ENCODE data around the gene UBP1.

UBP1 gene

DNA sequence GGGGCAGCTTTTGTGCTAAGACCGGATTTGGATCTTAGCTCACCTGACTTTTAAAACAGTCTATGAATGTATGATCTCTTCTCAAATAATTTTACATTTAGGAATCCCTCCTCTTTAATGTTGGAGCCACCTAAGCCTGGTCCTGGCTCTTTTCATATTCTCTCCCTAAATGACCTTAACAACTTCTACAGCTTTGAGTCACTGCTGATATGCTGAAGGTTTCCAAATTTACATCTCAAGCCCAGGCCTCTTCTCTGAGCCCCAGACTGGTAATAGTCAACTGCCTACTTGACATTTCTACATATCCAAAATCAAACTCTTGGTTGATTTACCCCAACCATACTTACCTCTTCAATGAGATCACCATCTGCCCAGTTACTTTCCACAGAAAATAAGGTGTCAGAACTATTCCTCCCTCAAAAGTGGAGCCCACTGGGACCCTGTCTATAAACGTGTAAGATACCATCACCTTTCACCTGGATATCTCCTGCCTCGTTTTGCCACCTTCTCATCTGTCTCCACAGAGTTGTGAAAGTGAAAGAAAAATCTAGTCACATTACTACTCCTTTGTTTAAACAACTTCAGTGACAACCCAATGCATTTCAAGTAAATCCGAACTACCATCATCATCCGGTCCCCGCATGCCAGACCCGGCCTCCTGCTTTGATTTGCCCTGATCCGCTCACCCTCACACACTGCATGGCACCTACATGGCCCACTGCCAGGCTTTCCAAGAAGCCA, 48.8 kb downstream of the UBP1 start:
- H2AFZ ChIP-seq (ENCODE audit: low read length), result no peak overlapping the region
- no CpG with 5 or more reads among the region's 8 CpGs for WGBS, 2 donors (ENCODE audit: extremely low coverage in 2 of 2, insufficient read length in 2 of 2, insufficient replicate concordance in 1 of 2)
- no peaks in the 10 kb centered on the region for H3K27me3 ChIP-seq (ENCODE audit: control insufficient read depth in 3 of 3, insufficient read depth in 3 of 3, low read depth in 1 of 3, low read length in 3 of 3)
- H2AK5ac ChIP-seq (ENCODE audit: low read depth, low read length), result no peak overlapping the region
- no peak overlapping the region for H3K14ac ChIP-seq (ENCODE audit: low read length)
- DNase-seq (ENCODE audit: low spot score), result no peak
- no peak overlapping the region for H2BK12ac ChIP-seq (ENCODE audit: low read length)
- no peak overlapping the region for H3K27ac ChIP-seq (replicated peaks; ENCODE audit: low read length)
- no peak overlapping the region for H2BK15ac ChIP-seq (ENCODE audit: low read length)
- H3K9me3 ChIP-seq (replicated peaks in 1 of 2; ENCODE audit: control insufficient read depth in 2 of 2, insufficient read depth in 1 of 2, low read depth in 1 of 2, low read length in 2 of 2), result no peaks in the 10 kb centered on the region
- no peak overlapping the region for H3K4ac ChIP-seq (ENCODE audit: low read length)
- no peak overlapping the region for H3K23ac ChIP-seq (ENCODE audit: low read depth, low read length, poor library complexity)
- no peak overlapping the region for H3K4me2 ChIP-seq (ENCODE audit: insufficient read depth, low read length, poor library complexity, severe bottlenecking)
- H3K4me1 ChIP-seq (ENCODE audit: control insufficient read depth in 2 of 2, insufficient read depth in 1 of 2, low read depth in 1 of 2, low read length in 2 of 2), result no peaks in the 10 kb centered on the region
- H3K4me3 ChIP-seq (ENCODE audit: low read length in 2 of 2), result no peak overlapping the region
- H4K91ac ChIP-seq (ENCODE audit: low read depth, low read length, poor library complexity), result no peak overlapping the region
- no peak overlapping the region for H3K9ac ChIP-seq (ENCODE audit: low read depth, low read length, poor library complexity)
- H2BK5ac ChIP-seq (ENCODE audit: low read length), result no peak overlapping the region
- H3K79me1 ChIP-seq (ENCODE audit: low read depth, low read length), result no peaks in the 10 kb centered on the region
- H2BK120ac ChIP-seq (ENCODE audit: low read depth, low read length), result no peak overlapping the region
- H3K18ac ChIP-seq (ENCODE audit: low read length), result no peak overlapping the region
- H3K36me3 ChIP-seq (replicated peaks in 1 of 2; ENCODE audit: control insufficient read depth in 2 of 2, insufficient read depth in 2 of 2, low read length in 2 of 2), result peaks cover 22 to 96% of the 10 kb centered on the region in 2 donors
- H4K8ac ChIP-seq (ENCODE audit: low read depth, low read length), result no peak overlapping the region

DNA sequence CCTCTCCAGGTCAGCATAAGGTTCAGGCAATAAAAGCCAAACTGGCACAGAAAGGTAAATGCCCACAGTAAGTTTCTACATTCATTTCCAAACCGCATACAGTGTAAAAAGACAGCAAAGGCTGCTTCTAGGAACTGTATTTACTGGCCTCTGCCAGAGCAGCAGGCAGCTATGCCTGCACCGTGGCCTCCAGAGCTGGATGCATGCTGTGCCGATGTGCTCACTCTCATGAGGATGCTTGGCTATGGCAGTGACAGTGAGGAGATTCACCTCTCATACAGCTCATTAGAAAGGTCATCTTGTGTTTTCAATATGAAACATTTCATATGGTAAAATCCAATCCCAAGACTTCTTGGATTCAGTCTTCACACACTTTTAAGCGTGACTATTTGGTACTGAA, 50.3 kb downstream of the UBP1 start:
- H2AFZ ChIP-seq (ENCODE audit: low read length), result no peak overlapping the region
- no peaks in the 10 kb centered on the region for H3K79me1 ChIP-seq (ENCODE audit: low read depth, low read length)
- no peaks in the 10 kb centered on the region for H3K27me3 ChIP-seq (ENCODE audit: control insufficient read depth in 3 of 3, insufficient read depth in 3 of 3, low read depth in 1 of 3, low read length in 3 of 3)
- H3K14ac ChIP-seq (ENCODE audit: low read length), result no peak overlapping the region
- H3K18ac ChIP-seq (ENCODE audit: low read length), result no peak overlapping the region
- H3K9ac ChIP-seq (ENCODE audit: low read depth, low read length, poor library complexity), result no peak overlapping the region
- peaks cover 16 to 96% of the 10 kb centered on the region in 2 donors for H3K36me3 ChIP-seq (replicated peaks in 1 of 2; ENCODE audit: control insufficient read depth in 2 of 2, insufficient read depth in 2 of 2, low read length in 2 of 2)
- no peak overlapping the region for H4K8ac ChIP-seq (ENCODE audit: low read depth, low read length)
- H3K9me3 ChIP-seq (replicated peaks in 1 of 2; ENCODE audit: control insufficient read depth in 2 of 2, insufficient read depth in 1 of 2, low read depth in 1 of 2, low read length in 2 of 2), result no peaks in the 10 kb centered on the region
- no peak overlapping the region for H3K4ac ChIP-seq (ENCODE audit: low read length)
- H2BK15ac ChIP-seq (ENCODE audit: low read length), result no peak overlapping the region
- no peak overlapping the region for H4K91ac ChIP-seq (ENCODE audit: low read depth, low read length, poor library complexity)
- H2AK5ac ChIP-seq (ENCODE audit: low read depth, low read length), result no peak overlapping the region
- no peak for DNase-seq (ENCODE audit: low spot score)
- H3K4me3 ChIP-seq (ENCODE audit: low read length in 2 of 2), result no peak overlapping the region
- no peak overlapping the region for H2BK12ac ChIP-seq (ENCODE audit: low read length)
- WGBS, 2 donors (ENCODE audit: extremely low coverage in 2 of 2, insufficient read length in 2 of 2, insufficient replicate concordance in 1 of 2), result no CpG with 5 or more reads among the region's 4 CpGs
- H3K27ac ChIP-seq (replicated peaks; ENCODE audit: low read length), result no peak overlapping the region
- H3K4me2 ChIP-seq (ENCODE audit: insufficient read depth, low read length, poor library complexity, severe bottlenecking), result no peak overlapping the region
- no peak overlapping the region for H3K23ac ChIP-seq (ENCODE audit: low read depth, low read length, poor library complexity)
- H2BK5ac ChIP-seq (ENCODE audit: low read length), result no peak overlapping the region
- H2BK120ac ChIP-seq (ENCODE audit: low read depth, low read length), result no peak overlapping the region
- H3K4me1 ChIP-seq (ENCODE audit: control insufficient read depth in 2 of 2, insufficient read depth in 1 of 2, low read depth in 1 of 2, low read length in 2 of 2), result no peaks in the 10 kb centered on the region

DNA sequence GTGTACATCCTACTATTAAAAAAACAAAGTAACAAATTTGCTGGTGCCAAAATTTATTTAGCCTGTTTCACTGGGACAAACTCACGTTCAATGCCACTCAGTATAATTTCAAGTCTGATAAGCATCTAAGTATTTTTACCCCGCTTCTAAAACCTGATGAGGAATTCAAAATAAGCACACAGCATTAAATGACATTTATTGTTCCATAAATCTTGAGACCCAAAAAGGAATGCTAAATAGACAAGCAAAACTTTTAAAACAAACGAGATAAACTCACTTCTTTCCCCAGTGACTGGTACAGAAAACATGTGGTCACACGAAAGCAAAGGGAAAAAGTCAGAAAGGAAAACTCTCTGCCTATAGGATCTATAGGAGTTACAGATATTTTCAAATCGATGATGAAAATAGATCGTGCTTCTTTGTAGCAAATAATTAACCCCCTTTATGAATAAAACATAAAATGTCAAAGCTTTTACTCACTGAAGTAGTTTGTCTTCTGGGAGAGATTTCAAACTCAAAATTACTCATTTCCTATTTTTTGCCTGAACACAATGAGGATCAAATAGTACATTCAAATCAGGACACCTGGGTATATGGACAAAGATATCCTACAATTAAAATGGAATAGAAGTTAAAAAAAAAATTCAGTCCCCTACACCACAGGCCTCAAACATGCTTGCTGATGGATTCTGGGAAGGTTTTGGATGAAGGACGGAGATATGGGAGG, 51.7 kb downstream of the UBP1 start:
- no CpG with 5 or more reads among the region's 7 CpGs for WGBS, 2 donors (ENCODE audit: extremely low coverage in 2 of 2, insufficient read length in 2 of 2, insufficient replicate concordance in 1 of 2)
- H2BK12ac ChIP-seq (ENCODE audit: low read length), result no peak overlapping the region

DNA sequence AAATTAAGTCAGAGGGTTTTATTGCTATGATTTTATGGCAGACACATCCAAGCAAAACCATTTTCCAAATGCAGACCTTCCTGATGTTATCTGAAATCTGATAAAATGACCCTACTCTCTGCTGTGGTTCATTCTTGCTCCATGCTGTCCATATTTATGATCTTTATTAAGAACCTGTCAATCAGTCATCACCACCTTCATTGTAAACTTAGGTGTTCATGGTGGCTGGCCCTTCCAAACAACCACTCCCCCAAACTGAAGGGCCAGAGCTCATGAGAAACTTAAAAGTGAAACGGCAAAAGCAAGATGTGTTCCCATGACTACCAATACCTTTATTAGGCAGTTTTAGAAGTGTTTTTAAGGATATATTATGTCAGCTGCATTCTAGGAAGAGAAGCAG, 53.6 kb downstream of the UBP1 start:
- Histone ChIP-seq H3K9me3 (replicated peaks in 1 of 2; ENCODE audit: control insufficient read depth in 2 of 2, insufficient read depth in 1 of 2, low read depth in 1 of 2, low read length in 2 of 2) (no peaks in the 10 kb centered on the region), H3K4me1 (ENCODE audit: control insufficient read depth in 2 of 2, insufficient read depth in 1 of 2, low read depth in 1 of 2, low read length in 2 of 2) (no peaks in the 10 kb centered on the region), H3K4ac (ENCODE audit: low read length) (no peak overlapping the region), H3K4me3 (ENCODE audit: low read length in 2 of 2) (no peak overlapping the region), H3K18ac (ENCODE audit: low read length) (no peak overlapping the region), H4K8ac (ENCODE audit: low read depth, low read length) (no peak overlapping the region), H3K23ac (ENCODE audit: low read depth, low read length, poor library complexity) (no peak overlapping the region), H4K91ac (ENCODE audit: low read depth, low read length, poor library complexity) (no peak overlapping the region), H3K27me3 (ENCODE audit: control insufficient read depth in 3 of 3, insufficient read depth in 3 of 3, low read depth in 1 of 3, low read length in 3 of 3) (no peaks in the 10 kb centered on the region), H2AFZ (ENCODE audit: low read length) (no peak overlapping the region), H3K14ac (ENCODE audit: low read length) (no peak overlapping the region), H3K36me3 (replicated peaks in 1 of 2; ENCODE audit: control insufficient read depth in 2 of 2, insufficient read depth in 2 of 2, low read length in 2 of 2) (peaks cover 21 to 80% of the 10 kb centered on the region in 2 donors), H3K9ac (ENCODE audit: low read depth, low read length, poor library complexity) (no peak overlapping the region), H3K4me2 (ENCODE audit: insufficient read depth, low read length, poor library complexity, severe bottlenecking) (no peak overlapping the region), H2AK5ac (ENCODE audit: low read depth, low read length) (no peak overlapping the region), H3K79me1 (ENCODE audit: low read depth, low read length) (no peaks in the 10 kb centered on the region), H2BK12ac (ENCODE audit: low read length) (no peak overlapping the region), H2BK5ac (ENCODE audit: low read length) (no peak overlapping the region), H2BK15ac (ENCODE audit: low read length) (no peak overlapping the region), H2BK120ac (ENCODE audit: low read depth, low read length) (no peak overlapping the region), H3K27ac (replicated peaks; ENCODE audit: low read length) (no peak overlapping the region)
- DNase-seq (ENCODE audit: low spot score), result no peak
- WGBS, 2 donors (ENCODE audit: extremely low coverage in 2 of 2, insufficient read length in 2 of 2, insufficient replicate concordance in 1 of 2), result no CpG with 5 or more reads among the region's 1 CpG

More for the DNA sequence above, 51.7 kb downstream of the UBP1 start:
- Histone ChIP-seq H4K8ac (ENCODE audit: low read depth, low read length) (no peak overlapping the region), H2BK15ac (ENCODE audit: low read length) (no peak overlapping the region), H4K91ac (ENCODE audit: low read depth, low read length, poor library complexity) (no peak overlapping the region), H3K18ac (ENCODE audit: low read length) (no peak overlapping the region), H3K9me3 (replicated peaks in 1 of 2; ENCODE audit: control insufficient read depth in 2 of 2, insufficient read depth in 1 of 2, low read depth in 1 of 2, low read length in 2 of 2) (no peaks in the 10 kb centered on the region), H2AK5ac (ENCODE audit: low read depth, low read length) (no peak overlapping the region), H3K14ac (ENCODE audit: low read length) (no peak overlapping the region), H2BK5ac (ENCODE audit: low read length) (no peak overlapping the region), H3K4me2 (ENCODE audit: insufficient read depth, low read length, poor library complexity, severe bottlenecking) (no peak overlapping the region), H3K9ac (ENCODE audit: low read depth, low read length, poor library complexity) (no peak overlapping the region), H3K4ac (ENCODE audit: low read length) (no peak overlapping the region), H2AFZ (ENCODE audit: low read length) (no peak overlapping the region), H3K79me1 (ENCODE audit: low read depth, low read length) (no peaks in the 10 kb centered on the region), H3K27ac (replicated peaks; ENCODE audit: low read length) (no peak overlapping the region), H3K23ac (ENCODE audit: low read depth, low read length, poor library complexity) (no peak overlapping the region), H3K4me3 (ENCODE audit: low read length in 2 of 2) (no peak overlapping the region), H3K27me3 (ENCODE audit: control insufficient read depth in 3 of 3, insufficient read depth in 3 of 3, low read depth in 1 of 3, low read length in 3 of 3) (no peaks in the 10 kb centered on the region), H2BK120ac (ENCODE audit: low read depth, low read length) (no peak overlapping the region), H3K36me3 (replicated peaks in 1 of 2; ENCODE audit: control insufficient read depth in 2 of 2, insufficient read depth in 2 of 2, low read length in 2 of 2) (peaks cover 23 to 95% of the 10 kb centered on the region in 2 donors), H3K4me1 (ENCODE audit: control insufficient read depth in 2 of 2, insufficient read depth in 1 of 2, low read depth in 1 of 2, low read length in 2 of 2) (no peaks in the 10 kb centered on the region)
- DNase-seq (ENCODE audit: low spot score), result no peak
